ENCODE results near the gene SPATA19.
A peak's percentile ranks its signal among the peaks of the same experiment; 100 is the strongest.

SPATA19 gene

DNA sequence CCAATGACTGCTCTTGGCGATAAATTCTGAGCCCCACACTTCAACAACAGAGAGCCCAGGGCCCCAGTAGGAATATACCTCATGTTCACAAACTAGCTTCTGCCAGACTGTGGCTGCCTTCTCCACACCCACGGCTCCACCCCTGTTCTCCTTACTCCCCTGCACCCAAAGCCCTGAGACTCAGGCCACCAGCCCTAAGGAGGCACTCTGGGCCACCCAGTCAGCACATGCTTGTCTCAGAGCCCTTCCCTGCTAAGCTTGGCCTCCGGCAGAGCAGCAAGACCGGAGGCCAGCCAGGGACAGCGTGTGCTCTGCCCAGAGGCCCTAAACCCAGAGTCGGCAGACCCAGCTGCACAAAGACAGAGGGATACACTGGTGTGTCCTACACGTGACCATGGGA lies 27.9 kb downstream of the SPATA19 start:
- DNase-seq, result no peak

DNA sequence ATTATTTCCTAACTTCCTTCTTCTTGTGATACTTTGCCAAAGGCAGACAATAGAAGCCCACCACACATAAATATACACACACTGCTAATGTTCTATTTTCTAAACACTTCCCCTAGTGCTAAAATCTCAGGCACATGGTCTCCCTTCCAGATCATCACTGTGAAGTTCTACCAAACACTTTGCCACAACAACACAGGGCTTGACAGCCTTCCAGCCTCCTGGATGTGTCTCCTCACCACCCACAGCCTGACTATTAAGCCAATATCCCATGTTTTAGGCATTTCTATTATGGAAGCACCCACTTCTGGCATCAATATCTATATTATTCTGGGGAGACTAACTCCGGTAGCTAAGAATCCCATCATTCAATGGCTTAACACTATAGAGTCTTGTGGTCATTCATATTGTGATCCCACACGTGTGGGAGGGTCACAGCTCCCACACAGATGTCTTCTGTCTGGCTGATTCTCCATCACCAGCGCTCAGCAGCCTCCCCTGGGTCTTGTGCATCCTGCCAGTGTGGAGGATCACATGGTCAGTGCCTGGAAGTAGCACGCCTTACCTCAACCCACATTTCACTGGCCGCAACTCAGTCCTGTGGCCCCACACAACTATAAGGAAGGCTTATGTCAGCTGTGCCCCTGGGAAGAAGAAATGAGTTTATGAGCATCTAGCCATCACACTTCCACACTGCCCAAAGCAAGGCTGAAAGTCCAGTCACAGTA lies 29.0 kb downstream of the SPATA19 start:
- DNase-seq, result no peak

DNA sequence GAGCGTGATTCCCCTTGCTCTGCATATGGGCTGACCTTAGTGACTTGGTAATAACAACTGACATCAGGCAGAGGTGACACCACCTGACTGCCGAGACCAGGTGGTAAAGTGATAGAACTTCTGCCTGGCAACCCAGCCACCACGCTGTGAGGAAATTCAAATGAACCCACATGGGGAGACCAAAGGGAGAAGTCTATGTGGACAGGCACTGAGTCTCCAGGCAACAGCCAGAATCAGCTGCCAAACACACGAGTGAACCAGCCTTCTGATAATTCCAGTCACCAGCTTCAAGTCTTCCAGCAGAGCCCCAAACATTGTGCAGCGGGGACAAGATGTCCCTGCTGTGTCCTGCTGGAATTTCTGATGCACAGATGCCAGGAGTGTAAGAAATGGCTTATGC lies 29.7 kb downstream of the SPATA19 start:
- DNase-seq, result no peak

DNA sequence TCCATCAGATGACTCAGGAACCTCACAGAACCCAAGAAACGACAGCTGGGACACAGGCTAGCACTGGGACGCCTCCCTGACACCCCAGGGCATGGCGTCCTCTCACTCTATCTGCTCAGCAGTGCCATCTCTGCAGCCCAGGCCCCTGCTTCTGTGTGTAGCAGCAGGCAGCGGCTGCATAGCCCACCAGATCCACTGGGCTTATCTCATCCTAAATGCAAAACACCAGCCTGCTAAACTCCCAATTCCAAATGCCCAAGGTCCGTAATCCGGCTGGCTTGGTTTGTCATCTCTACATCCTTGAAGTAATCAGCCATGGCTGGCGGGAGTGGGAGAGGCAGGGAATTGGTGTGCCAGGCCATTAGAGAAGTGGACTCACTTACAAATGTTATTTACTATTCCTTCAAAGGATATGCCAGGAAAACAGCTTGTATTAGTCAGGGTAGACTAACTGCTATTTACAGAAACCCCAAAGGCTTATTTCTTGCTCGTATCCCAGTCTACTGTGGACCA lies 30.7 kb downstream of the SPATA19 start:
- no peak for DNase-seq

DNA sequence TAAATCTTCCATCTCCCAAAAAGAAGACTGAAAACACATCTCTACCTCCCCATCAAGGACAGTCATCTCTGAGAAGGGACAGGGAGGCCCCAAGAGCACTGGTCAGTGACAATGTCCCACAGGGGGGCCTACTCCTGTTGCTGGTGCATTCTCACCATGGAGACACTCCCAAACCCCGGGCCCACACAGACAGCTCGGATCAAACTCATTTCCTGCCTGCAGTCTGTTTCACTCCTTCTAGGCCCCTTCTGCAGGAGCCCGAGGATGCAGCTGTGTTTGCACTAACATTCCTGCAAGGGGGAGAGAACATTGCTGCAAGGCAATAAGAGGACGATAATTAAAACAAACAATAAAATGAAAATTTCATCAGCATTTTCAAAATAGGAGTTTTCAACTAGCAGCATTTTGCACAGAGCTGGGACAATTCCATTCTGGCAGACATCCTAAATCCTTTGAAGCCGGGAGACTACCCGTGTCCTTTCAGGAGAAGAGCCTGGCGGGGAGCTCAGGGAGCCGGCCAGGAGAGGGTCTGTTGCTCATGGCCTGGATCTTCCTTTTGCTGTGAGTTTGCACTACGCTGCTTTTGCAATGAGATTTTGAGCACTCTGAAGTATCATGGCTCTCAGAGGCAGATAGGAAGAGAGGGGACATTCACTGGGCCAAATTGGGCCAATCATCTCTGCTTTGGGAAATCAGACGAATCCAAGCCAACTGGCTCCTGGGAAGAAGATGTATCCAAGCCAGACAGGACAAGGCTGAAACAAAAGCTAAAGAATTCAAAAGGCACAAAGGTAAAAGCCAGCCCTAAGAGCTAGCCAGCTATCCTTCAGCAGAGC lies 33.2 kb downstream of the SPATA19 start:
- no peak for DNase-seq

DNA sequence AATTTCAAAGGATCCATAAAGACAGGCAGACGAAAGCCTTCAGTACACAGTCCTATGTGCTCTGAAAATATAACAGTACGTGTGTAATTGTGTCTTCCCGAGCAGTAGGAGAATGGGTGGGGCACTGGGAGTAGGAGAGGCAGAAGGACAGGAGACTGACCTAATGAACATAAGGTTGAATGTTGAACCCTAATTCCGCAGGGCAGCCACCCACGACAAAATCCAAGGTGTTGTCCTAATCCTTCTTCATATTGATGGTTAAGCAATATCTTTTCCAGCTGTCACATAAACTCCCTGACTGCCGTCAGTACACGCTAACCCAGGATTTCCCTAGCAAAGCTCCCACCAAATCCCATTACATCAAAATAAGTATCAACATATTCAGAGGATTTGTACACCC lies 34.5 kb downstream of the SPATA19 start:
- no peak for DNase-seq

DNA sequence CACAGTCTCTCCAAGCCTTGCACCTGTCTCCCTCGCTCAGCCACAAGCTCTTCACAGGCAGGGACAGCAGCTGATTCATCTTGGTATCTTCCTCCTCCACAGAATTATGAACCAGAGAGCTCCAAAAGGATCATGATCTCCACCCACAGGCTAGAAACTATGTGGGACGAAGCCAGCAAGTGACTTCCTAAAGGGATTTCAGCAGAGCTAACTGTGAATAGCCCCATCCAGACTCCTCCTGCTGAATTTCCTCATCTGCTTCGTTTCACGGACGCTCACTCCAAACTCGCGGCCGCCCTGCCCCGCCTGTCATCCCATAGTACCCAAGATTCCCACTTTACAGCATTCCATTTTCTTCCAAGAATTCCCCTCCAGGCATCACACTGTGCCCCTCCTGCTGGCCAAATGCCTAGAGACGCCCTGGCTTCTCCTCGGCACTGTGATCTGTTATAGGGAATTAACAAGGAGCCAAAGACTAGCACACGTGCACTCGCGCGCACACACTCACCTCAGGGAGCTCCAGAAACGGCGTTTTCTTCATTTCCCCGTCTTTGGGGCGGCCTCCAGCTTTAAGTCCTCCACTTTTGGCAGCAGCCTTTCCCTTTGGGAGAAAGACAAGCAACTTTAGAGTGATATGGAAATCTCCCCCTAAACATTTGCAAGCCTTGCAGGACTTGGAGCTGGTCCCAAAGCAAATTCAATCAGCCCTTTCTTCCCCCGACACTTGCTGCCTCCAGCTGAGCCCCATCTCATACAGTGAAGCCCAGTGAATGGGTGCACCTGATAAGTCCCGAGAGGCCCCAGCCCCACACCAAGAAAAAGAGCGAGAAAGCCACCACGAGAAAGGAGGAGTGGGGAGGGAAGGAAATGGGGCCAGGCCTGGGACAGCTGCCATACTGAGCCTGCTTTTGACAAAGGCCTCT lies 35.5 kb downstream of the SPATA19 start:
- DNase-seq, result peak; percentile 77

DNA sequence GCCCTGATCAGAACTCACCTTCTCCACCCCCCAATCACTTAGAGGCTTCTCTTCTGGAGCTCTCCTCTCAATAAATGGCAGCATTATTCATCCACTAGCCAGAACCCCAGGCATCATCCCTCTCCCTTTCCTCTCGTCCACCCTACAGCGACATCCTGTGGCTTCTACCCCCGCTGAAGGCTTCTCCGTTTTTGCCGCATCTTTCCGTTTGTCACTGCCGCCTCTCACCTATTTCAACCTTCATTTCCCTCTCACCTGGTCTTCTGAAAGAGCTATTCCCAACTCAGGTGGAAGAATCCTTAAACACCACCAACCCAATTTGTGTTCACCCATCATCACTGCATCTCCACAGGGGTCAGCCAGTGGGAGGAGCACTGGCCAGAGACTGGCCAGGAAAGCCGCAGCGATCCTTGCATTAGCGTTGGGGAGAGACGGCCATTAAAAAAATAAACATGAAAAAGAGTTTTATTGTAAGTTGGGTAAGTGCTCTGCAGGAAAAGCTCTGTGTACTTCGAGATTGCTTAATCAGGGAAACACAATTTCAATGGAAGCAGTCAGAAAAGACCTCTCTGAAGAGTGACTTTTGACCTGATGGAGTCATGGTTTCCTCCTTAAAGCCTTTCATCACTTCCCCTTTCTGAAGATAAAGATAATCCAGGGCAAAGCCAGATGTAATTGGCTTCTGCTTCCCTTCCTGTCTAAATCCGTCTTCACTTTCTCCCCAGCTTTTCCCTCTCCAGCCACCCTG lies 36.7 kb downstream of the SPATA19 start:
- DNase-seq, result no peak

DNA sequence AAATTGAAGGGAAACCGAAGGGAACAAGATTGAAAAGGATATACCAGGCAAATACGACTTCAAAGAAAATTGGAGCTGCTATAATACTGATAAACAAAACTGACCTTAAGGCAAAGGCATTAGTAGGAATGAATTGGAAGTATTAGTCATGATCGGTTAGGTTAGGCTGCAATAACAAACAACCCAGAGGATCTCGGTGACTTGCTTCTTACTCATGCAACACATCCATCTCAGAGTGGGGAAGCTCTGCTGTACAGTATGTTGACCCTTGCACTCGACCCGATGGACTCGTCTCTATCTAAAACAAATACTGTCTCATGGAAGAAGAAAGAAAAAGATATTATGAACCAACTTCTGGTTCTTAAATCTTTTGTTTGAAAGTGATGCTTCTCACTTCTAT lies 42.3 kb downstream of the SPATA19 start:
- DNase-seq, result no peak

DNA sequence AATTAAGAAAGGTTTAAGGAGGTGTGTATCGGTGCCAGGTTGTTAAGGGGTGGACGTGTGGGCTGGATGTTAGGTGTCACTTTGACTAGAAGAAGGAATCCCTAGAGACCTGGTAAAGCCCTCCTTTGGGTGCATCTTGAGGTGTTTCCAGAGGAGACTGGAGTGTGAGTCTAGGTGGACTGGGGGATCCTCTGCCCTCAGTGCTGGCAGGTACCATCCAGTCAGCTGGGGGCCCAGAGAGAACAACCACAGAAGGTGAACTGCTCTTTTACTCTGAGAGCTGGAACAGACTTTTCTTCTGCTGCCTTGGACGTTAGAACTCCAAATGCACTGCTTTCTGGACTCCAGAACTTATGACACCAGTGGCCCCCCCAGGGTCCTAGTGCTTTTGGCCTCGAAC lies 44.0 kb downstream of the SPATA19 start:
- DNase-seq, result no peak

DNA sequence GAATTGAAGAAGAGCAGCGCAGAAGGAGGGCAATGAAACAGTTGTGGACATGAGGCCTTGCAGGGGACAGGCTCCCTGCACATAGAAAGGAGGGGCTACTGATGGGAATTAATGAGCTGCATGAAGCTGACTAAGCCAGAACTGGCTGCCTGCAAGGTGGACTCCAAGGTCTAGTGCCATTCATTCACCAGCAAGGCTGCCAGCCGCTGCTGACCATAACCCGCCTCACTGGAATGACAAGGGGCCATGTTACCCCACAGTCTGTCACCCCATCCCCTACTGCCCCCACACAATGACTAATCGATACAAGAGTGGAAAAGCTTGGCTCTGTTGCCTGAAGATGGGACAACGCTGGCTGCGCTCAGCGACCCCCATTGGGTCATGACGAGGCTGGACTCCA lies 44.6 kb downstream of the SPATA19 start:
- DNase-seq, result no peak

DNA sequence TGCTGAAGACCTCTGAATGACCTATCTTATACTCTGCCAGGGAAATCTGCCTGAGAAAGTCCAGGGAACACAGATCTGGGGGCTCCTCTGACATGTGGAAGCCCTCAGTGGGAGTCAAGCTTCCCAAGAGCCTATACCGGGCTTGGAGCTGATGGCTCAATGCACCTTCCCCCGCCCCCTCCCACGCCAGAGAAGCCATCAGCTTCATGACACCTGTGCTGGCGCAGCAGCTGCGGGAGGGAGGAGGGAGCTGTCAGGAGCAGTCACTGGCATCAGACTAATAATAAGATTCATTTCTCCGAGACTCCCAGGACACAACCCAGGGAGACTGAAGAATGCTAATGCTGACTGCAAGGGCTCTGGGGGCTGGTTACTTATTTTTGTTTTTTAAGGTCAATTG lies 47.8 kb downstream of the SPATA19 start:
- no peak for DNase-seq

DNA sequence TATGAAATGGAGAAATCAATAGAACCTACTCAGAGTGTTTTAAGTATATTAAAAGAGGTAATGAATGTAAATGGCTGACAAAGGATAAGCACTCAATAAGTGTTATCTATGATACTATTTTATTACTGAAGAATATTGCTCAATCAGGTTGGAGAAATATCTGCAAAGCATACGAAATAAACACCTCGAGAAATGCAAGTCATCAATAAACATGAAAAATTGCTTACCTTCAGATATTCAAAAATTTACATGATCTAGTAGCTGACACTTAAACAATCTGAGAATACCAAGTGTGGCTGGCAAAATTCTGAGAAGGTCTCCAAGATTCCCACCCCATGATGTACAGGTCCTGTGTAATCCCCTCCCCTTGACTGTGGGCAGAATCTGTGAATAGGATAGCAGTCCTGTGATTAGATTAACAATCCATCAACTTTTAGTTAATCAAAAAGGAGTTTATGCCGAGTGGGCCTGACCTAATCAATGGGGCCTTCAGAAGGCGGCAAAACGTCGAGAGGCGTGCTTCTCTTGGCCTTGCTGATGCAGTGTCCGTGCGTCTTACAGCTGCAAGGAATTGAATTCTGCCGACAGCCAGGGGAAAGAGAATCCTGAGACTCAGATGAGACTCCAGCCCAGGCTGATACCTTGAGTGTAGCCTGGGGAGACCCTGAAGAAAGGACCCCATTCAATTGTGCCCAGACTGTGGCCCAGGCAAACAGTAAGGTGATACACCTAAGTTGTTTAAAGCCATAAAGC lies 49.1 kb downstream of the SPATA19 start:
- no peak for DNase-seq

DNA sequence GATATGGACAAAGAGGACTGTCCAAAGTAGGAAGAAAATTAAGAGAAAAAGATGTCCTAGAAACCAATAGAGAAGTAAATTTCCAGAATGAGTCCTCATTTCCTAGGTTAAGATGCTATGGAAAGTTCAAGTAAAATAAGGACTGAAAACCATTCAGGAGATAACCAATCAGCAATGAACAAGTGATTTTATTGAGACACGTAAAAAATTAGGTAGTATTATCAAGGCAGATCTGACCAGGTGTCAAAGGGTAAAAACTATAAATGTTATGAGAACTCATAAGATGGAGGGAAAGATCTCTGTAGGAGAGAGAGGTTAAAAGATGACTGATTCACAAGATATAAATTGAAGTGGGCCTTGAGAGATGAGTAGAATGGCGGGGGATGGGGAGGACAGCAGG lies 50.2 kb downstream of the SPATA19 start:
- DNase-seq, result no peak

DNA sequence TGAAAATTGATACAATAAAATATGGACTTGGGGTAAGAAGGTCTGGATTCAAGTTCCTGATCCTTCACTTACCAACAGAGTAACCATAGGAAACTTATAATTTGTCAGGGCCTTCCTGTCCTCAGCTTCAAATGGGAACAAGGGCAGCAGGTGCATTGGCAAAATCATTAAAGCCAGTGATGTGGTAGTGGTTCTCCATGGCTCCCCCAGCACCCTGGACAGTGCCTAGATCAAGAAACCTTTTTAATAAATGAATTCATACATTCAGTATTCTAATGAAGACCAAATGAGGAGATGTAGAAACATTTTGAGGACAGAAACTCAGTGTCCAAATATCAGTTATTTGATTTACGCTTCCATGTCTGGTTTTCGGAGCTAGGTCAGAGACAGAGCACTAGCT lies 51.1 kb downstream of the SPATA19 start:
- DNase-seq, result no peak

DNA sequence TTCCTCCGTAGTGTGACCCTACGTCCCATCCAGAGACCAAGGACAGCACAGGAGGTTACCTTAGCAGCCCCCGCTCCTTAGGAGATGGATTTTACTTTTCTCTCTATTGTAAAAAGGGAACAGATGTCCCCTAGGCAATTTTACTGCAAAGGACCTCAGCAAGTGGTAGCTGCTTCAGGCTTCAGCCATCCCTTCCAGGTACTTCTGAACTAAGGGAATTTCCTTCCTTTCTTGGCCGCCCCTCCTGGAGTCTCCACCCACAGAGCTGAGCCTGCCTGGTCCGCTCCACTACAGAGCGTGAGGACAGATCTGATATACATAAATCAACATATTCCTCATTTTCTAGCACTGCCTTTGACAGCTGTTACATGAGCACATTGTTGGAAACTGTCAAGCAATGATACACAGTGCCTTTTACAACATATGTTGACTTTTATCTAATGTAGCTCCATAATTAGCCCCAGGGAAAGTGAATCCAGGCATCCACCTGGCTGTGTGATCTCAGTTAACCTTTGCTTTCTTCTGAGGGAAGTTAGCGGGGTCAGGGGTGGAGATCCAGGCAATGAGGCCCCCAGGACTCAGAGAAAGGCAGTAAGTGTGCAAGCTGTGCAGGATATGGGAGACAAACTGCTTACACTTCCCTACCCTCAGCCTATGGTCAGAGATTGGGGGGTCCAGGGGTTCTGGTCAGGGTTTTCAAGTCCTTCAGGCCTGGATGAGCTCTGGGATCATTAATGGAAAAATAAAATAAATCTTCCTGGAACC lies 51.9 kb downstream of the SPATA19 start:
- DNase-seq, result no peak

DNA sequence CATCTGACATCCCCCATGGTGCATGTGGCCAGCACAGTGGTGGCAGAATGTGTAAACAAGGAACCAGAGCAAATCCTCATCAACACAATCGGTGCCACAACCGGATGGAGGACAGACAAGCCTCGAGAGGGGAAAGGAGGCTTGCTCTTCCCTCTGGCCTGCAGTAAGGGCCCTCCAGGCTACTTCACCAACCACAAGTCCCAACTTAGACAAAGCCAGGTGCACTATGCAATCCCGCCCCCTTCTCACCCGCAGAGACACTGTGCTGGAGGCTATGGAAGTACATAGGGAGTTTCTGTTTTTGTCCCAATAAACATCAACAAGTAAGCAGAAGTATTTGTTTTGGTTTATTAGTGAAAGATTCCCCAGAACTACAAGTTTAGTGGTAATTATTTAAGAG lies 54.3 kb downstream of the SPATA19 start:
- no peak for DNase-seq
